ACHN (cell line): ENCODE results near the gene GMEB2.
"Not testable (repeated sequence)": the region's sequence is repeated elsewhere in the genome, so short reads cannot be mapped to it uniquely, and the experiment has no call there.

Experiments used
- DNase-seq: peaks from one replicate; pipeline ENCODE4 v3.0.0-alpha.2; 2015
- in situ Hi-C: cut with HindIII; loops from 2 replicates; pipeline ENCODE4 v1.10.0; 2017; ENCODE audit warnings: low sequenced_read_pairs, low pct_ligation_motif_present, low pct_unique_long_range_greater_than_20kb

GMEB2 gene

DNA sequence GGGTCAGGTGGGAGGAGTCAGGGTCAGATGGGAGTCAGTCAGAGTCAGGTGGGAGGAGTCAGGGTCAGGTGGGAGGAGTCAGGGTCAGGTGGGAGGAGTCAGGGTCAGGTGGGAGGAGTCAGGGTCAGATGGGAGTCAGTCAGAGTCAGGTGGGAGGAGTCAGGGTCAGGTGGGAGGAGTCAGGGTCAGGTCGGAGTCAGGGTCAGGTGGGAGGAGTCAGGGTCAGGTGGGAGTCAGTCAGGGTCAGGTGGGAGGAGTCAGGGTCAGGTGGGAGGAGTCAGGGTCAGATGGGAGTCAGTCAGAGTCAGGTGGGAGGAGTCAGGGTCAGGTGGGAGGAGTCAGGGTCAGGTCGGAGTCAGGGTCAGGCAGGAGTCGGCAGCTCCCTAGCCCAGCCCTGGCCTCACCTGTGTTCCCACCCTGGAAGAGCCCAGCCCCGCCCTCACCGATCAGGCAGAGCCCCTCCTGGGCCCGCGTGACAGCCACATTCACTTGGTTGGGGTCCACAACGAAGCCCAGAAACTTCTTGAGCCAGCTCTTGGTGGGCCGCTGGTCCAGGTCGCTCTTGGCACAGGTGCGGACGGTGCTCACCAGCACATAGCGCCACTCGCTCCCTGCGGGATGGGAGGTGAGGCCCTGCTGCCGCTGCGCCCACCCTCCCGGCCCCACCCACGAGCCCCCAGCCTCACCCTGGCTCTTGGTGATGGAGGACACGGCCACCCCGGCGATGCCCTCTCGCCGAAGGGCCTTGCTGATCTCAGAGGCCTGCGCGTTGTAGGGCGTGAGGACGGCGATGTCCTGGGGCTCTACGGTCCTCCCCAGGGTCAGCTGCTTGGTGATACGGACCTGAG, 67.2 kb downstream of the GMEB2 start:
- in situ Hi-C loops: not testable (repeated sequence)

DNA sequence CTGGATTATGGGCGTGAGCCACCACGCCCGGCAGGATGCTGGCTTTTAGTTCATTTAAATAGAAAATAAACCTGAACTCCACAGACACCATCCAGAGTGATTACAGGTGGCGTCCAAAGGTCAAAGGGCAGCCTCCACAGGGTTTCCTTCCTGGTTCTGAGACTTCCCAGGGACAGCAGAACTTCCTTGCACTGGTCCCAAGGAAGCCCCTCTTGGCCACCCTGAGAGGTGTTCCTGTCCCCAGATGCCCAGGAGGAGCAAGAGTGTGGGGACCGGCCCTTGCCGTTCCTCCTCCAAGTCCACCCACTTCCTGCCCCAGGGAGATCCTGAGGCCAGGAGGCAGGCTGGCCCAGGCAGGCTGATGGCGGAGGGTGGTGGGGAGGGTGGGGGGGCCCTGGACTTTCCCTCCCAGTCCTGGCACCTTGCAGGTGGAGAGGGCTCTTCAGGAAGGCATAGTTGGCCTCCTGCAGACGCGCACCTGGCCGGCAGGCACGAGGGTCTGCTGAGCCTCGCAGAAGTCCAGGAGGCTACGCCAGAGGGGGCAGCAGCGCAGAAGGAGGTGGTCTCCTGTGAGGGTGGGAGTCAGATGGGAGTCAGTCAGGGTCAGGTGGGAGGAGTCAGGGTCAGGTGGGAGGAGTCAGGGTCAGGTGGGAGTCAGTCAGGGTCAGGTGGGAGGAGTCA, 68.0 kb downstream of the GMEB2 start:
- DNase-seq: no peak
- in situ Hi-C loops: no loop called here

More for the DNA sequence above, 67.2 kb downstream of the GMEB2 start:
- not testable (repeated sequence) for DNase-seq

DNA sequence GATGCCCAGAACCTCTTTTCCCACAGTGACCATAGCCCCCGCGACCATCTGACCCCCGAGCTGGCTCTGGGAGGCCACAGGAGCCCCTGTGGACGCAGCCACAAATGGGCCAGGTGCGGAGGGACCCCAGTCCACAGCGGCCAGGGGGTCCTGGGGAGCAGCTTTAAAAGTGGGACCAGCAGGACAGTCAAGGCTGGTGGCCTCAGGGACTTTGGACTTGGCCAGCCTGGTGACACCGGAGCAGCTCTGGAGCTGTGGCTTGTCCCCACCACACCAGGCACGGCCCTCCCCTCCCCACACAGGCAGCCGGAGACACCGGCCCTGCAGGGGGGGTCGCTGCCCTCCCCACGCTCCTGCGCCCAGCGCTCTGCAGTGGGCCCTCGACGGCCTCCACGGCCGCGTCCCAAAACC, 69.4 kb downstream of the GMEB2 start:
- no peak for DNase-seq
- in situ Hi-C loops: no loop called here

DNA sequence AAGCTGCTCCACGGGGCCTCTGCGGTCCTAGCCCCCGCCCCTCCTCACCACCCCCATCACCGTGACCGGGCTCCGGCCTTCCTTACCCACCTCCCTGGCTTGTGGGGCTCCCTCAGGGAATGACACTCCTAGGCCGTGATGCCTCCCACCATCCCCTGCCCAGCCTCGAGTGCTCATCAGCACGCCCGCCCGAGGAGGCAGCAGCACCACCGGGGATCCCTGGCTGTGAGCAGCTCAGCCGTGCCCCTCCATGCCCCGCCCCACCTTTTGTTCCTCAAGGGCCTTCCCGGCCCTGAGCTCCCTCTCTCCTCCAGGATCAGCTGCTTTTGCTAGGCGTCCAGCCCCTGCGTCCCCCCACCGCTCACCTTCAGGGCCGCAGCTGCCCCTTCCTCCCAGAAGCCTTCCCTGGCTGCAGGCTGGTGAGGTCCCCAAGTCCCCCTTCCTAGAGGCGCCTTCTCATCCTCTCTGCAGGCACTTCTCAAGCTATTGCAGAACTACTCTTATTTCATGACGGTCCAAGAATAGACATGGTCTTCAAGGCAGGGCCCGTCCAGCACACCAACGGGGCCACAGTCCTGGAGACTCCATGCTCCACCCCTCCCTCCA, 69.9 kb downstream of the GMEB2 start:
- no peak for DNase-seq

DNA sequence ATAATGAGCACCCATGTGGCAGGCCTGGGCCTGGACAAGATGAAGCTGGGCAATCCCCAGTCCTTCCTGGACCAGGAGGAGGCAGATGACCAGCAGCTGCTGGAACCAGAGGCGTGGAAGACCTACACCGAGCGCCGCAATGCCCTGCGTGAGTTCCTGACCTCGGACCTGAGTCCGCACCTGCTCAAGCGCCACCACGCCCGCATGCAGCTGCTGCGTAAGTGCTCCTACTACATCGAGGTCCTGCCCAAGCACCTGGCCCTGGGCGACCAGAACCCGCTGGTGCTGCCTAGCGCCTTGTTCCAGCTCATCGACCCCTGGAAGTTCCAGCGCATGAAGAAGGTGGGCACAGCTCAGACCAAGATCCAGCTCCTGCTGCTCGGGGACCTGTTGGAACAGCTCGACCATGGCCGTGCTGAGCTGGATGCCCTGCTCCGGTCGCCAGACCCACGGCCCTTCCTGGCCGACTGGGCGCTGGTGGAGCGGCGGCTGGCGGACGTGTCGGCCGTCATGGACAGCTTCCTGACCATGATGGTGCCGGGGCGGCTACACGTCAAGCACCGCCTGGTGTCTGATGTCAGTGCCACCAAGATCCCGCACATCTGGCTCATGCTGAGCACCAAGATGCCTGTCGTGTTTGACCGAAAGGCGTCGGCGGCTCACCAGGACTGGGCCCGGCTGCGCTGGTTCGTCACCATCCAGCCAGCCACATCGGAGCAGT, 71.1 kb downstream of the GMEB2 start:
- DNase-seq: no peak

More for the DNA sequence above, 69.9 kb downstream of the GMEB2 start:
- in situ Hi-C loops: no loop called here

DNA sequence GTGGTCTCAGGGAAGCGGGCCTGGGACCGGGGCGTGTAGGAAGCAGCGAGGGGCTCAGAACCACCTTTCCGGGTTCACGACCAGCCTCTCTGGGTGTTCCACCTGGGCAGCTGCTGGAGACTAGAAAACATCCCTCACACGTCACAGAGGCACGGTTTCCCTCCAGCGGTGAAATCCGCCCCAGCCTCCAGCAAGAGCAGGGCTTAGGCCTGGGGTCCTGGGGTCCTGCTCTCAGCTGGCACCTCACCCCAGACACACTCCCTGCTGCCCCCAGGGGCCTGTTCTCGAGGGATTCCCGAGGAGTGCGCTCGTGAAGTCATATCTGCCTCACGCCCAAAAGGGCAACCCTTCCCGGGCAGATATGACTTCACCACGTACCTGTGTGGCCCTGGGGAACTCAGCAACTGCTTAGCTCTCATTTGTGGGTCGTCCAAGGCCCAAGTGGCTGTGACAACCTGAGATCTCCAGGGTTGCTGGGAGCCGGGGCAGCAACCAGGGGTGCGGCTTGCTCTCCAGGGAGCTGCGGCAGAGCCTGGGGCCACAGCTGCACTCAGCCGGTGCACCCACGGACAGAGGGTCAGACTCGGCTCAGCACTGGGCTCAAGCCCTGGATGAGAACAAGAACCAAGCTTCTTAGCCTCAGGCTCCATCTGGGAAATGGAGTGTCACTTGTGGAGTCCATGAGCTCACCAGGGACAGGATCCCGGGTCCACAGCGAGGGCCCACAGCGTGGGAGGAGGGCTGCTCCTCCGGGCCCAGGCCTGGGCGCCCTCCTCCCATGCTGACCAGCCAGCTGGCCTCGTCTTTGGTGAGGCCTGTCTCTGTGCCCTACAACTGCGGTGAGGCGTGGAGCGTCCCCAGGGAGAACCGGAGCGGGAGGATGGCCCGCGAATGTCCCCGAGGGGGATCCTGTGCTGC, 72.3 kb downstream of the GMEB2 start:
- in situ Hi-C loops: no loop called here
- no peak for DNase-seq

More for the DNA sequence above, 71.1 kb downstream of the GMEB2 start:
- in situ Hi-C loops: no loop called here

DNA sequence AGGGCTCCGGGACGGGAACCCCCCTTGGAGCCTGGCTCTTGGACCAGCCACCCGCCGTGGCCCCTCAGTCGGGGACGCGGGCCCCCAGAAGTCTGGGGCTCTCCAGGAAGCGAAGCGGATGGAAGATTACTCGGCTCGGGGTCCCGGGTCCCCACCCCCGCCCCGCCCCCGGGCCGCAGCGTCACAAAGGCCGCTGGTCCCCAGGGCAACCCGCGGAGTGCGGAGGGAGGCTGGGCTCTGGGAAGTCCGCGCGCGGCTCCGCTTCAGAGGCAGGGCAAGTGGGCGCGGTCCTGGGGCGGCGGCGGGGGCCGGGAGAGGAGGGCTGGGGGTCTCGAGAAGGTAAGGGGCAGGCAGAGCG, 73.0 kb downstream of the GMEB2 start, which contains the start of gene FNDC11:
FNDC11 (plus strand) TSS at position 227 of the 358 bp plus-strand sequence. CDS start 1,505 bp downstream, outside the sequence.
- DNase-seq: peak; percentile 58

DNA sequence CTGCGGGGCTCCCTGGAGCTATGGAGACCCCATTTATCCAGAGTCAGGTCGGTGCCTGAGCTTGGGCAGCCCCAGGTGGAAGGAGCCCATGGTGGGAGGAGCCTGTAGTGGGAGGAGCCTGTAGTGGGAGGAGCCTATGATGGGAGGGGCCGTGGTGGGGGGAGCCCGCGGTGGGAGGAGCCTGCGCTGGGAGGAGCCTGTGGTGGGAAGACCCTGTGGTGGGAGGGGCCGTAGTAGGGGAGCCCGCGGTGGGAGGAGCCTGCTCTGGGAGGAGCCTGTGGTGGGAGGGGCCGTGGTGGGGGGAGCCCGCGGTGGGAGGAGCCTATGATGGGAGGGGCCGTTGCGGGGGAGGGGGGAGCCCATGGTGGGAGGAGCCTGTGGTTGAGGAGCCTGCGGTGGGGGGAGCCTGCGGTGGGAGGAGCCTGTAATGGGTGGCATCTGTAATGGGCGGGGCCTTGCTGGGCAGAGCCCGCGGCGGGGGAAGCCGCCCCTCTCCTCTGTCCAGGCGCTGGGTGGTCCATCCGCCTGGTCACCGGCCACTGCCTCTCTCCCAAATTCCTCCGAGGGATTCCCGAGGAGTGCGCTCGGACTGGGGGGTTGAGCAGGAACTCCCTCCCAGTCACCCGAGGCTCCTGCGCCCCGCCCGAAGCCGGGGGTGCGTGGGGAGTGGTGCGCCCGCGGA, 73.5 kb downstream of the GMEB2 start:
- peak; percentile 77 for DNase-seq

More for the DNA sequence above, 73.0 kb downstream of the GMEB2 start, which contains the start of gene FNDC11:
- in situ Hi-C loops: no loop called here

DNA sequence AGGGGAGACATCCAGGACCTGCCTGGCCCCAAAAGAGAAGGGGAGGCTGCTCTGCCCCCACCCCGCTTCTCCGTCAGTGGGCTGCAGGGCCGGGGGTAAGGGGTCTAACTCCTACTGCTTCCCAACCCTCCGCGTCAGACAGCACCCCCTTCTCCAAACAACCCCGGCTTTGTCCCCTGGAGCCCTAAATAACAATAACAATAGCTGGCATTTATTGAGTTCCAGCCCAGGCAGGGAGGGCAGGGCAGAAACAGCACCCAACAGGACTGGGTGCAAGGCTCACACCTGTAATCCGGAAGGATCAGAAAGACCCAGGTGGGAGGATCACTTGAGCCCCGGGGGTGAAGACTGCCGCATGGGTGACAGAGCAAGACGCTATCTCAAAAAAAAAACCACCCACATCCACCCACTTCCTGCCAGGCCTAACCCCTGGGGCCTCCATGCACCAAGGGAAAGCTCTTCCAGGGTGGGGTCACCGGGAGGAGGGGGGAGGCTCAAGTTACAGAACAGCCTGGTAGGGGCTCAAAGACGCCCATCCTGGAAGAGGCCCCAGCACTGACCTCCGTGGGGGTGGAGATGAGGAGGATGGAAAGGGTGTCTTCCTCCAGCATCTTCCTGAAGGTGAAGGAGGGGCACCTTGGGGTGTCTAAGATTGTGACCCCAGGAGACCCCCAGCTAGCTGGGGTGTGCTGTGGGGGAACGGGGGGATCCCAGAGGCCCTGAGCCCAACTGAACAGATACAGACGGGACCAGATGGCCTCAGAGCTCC, 74.2 kb downstream of the GMEB2 start:
- no peak for DNase-seq
- in situ Hi-C loops: no loop called here

More for the DNA sequence above, 73.5 kb downstream of the GMEB2 start:
- in situ Hi-C loops: no loop called here

DNA sequence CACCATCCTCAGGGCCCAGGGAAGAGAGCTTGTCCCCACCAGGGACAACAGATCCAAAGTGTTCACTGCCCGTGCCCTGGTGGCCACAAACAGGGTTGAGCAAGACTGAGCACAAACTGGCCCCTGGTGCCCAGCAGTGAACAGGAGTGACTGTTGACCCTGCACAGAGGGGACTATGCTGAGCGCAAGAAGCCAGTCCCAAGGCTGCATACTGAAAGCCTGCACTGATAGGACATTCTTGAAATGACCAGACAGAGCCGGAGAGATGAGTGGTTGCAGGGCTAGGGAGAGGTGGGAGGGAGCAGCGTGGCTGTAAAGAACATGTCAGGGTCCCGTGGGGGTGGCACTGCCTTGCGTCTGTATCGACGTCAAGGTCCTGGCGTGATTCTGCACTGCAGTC, 75.8 kb downstream of the GMEB2 start:
- in situ Hi-C loops: no loop called here
- no peak for DNase-seq

DNA sequence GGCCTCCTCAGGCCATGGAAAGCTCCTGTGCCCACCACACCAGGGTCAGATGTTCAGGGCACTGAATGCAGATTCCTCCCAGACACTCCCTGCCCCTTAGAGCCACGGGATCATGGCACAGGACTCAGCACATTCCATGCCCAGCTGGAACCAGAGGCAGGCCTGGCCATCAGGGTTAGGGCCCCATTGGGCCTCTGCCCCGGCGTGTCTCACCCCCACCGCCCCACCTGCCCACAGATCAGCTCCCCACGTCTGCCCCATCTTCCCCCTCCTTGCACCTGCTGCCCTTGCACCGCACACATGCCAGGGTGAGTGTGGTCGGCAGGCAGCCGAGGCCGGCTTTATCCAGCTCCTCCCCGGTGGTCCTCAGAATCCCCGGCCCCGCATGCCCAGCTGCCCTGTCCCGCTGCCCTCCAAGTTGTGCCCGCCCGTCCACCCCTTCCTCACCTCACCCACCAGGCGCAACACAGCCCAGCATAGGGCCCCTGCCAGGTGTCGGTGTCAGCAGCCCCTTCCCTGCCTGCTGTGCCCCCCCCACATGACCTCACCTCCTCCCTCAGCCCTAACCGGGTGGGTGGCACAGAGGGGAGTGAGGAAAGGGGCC, 77.1 kb downstream of the GMEB2 start:
- no peak for DNase-seq
- in situ Hi-C loops: no loop called here

DNA sequence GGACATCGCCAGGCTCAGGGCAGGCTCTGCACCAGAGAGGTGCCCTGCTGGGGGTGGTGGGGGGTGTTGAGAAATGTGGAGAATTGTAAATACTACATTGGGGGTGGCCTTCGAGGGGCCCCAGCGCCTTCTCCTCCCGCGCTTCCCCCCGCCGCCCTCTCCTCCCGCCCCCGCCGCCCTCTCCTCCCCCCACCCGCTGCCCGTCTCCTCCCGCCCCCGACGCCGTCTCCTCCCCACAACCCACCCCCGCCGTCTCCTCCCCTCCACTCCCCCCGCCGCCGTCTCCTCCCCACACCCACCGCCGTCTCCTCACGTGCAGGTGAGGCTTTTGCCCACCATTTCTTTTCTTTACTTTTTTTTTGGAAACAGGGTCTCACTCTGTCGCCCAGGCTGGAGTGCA, 77.9 kb downstream of the GMEB2 start:
- in situ Hi-C loops: no loop called here
- DNase-seq: no peak

DNA sequence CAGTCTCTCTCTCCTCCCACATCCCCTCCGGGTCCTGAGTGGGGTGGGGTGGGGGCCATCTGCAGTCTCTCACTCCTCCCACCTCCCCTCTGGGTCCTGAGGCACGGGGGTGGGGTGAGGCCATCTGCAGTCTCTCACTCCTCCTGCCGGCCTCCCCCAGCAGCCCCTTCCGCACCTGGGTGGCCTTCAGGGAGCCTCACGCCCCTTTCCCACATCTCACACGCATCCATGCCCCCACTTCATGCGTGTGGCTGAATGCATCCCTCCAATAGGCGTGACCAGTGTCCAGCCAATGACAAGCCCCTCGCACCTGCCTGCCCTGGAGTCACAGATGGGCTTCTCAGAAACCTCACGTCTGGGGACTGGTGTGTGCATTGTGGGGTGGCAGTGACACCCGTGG, 78.4 kb downstream of the GMEB2 start:
- DNase-seq: no peak
- in situ Hi-C loops: no loop called here

DNA sequence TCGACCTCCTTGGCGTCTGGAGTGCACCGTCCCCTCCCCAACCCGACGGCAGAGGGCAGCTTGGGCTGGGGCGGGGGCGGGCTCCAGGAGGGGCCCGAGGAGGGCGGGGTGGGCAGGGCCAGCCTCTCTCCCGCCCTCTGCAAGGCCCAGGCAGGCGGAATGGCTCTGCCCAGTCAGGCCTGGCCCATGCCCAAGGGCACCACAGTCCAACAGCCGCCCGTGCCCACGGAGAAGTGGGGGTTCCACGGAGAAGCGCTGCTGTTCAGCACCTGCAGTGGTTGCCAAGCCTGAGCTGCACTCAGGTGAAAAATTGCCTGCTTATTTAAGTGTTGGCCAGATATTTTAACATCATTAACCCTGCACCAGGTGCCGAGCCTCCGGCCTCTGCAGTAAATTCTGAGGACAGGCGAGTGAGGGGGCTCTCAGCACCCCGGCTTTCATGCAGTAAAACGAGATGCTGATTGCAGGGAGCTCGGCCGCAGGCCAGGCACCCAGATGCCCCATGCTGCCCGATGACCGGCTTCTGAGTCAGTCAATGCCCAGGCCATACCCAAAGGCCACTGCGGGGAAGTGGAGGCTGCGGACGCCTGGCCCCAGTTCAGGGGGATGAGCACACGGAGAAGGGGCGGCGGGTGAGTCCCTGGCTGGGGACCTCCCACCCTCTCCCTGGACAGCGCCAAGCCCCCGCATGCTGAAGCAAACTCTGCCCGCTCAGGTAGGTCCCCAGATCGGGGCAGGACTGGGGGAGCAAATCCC, 79.0 kb downstream of the GMEB2 start, which contains the start of gene SRMS:
SRMS (minus strand) TSS at position 25 of the 756 bp plus-strand sequence. CDS start 286 bp downstream, outside the sequence.
- peak; percentile 14 for DNase-seq
- in situ Hi-C loops: no loop called here

DNA sequence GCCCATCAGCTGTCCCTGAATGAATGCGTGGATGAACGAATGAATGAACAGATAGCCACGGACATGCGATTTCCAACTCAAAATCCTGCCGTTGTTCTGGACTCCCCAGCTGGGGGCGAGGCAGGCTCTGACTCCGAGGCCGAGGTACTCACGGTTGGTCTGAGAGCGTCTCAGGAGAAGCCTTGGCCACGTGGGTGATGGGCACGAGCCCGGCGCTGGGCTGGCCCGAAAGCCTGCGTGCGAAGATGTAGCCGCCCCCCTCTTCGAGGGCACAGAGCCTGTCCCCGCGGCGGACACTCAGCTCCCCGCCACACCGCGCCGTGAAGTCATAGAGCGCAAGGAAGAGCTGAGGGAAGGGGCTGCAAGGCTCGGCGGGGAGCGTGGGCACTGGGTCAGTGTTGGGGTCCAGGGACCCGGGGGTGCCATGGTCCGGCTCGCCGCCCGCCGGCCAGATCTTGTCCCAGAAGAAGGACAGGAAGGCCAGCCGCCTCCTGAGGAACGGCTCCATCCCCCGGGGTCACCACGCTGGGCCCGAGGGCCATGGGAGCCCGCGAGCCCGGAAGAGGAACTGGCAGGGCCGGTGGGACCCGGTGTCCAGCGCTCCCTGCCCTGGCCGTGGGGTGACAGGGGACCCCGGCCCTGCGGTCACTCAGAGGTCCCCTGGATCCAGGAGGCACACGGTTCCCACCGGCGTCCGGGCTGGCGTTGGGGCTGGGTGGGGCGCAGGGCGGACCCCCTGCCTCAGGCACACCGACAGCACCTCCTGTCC, 79.8 kb downstream of the GMEB2 start:
- in situ Hi-C loops: no loop called here
- no peak for DNase-seq
